Activated T-helper 2 cell treated with anti-CD3 and anti-CD28 coated beads, Interferon-gamma antibody, Interleukin-2, Interleukin-4, amounts not matched to agents 10 μg/mL and 5 μg/mL and 100 μg/mL, durations not matched to agents 14 hours and 24 hours and 36 hours (primary cell): ENCODE data around the gene PXDN. TPM values are rescaled to one million over a fixed set of nuclear protein-coding genes. Genes with fewer than 3 reads are reported as not detected.

Experiments
- DNase-seq: peaks from one replicate; pipeline ENCODE4 v3.0.0; 2021; ENCODE audit warnings: low spot score
- H3K27ac Mint-ChIP-seq: one replicate; pipeline ENCODE4 v1.8.0; 2021; ENCODE audit warnings: mixed read lengths
- H3K27me3 Mint-ChIP-seq: one replicate; pipeline ENCODE4 v1.8.0; 2021; ENCODE audit warnings: low read depth, mixed read lengths
- H3K36me3 Mint-ChIP-seq: one replicate; pipeline ENCODE4 v1.8.0; 2021; ENCODE audit warnings: low read depth, mixed read lengths
- H3K4me1 Mint-ChIP-seq: one replicate; pipeline ENCODE4 v1.8.0; 2021; ENCODE audit warnings: low read depth, mixed read lengths
- H3K4me3 Mint-ChIP-seq: one replicate; pipeline ENCODE4 v1.8.0; 2021; ENCODE audit warnings: low read depth, mild to moderate bottlenecking, moderate library complexity, mixed read lengths
- H3K9me3 Mint-ChIP-seq: one replicate; pipeline ENCODE4 v1.8.0; 2021; ENCODE audit warnings: mixed read lengths
- intact Hi-C: fragments of 100-400 bp; cut with micrococcal nuclease; formaldehyde crosslinking; loops from one replicate; pipeline ENCODE4 v1.15.1; 2023
- total RNA-seq: library from RNA; stranded (reverse); gene quantifications from 2 replicates; pipeline ENCODE4 v1.2.3, GENCODE V29; 2022

The PXDN gene
- total RNA-seq, 1 donor from 2014 or later: 2.0 TPM

- intact Hi-C loops: no loop called here
- Mint-ChIP-seq H3K27ac (no peak overlapping the region), H3K36me3 (no peaks in the 10 kb centered on the region), H3K9me3 (no peaks in the 10 kb centered on the region), H3K27me3 (peaks cover 1% of the 10 kb centered on the region), H3K4me3 (no peak overlapping the region), H3K4me1 (peaks cover 2% of the 10 kb centered on the region)
- no peak for DNase-seq
Observed at GRCh38 chr2:1609485-1610095, 134.7 kb downstream of the PXDN start.

GRCh38 chr2:1609040-1609439 is 135.3 kb downstream of the PXDN start:
- Mint-ChIP-seq H3K36me3 (no peaks in the 10 kb centered on the region), H3K27me3 (no peaks in the 10 kb centered on the region)
- intact Hi-C loops: no loop called here

GRCh38 chr2:1607971-1608688 is 136.2 kb downstream of the PXDN start:
- intact Hi-C loops: no loop called here
- no peaks in the 10 kb centered on the region for H3K36me3 Mint-ChIP-seq
- H3K4me1 Mint-ChIP-seq: peaks cover 2% of the 10 kb centered on the region
- no peak for DNase-seq
- no peaks in the 10 kb centered on the region for H3K27me3 Mint-ChIP-seq
- H3K9me3 Mint-ChIP-seq: no peaks in the 10 kb centered on the region
- H3K4me3 Mint-ChIP-seq: no peak overlapping the region
- H3K27ac Mint-ChIP-seq: no peak overlapping the region

More at GRCh38 chr2:1609040-1609439, 135.3 kb downstream of the PXDN start:
- no peaks in the 10 kb centered on the region for H3K9me3 Mint-ChIP-seq
- no peak for DNase-seq
- H3K27ac Mint-ChIP-seq: no peak overlapping the region
- H3K4me3 Mint-ChIP-seq: no peak overlapping the region
- H3K4me1 Mint-ChIP-seq: peaks cover 2% of the 10 kb centered on the region

GRCh38 chr2:1607236-1607920 is 136.9 kb downstream of the PXDN start:
- DNase-seq: no peak
- Mint-ChIP-seq H3K4me3 (no peak overlapping the region), H3K4me1 (peaks cover 2% of the 10 kb centered on the region), H3K27me3 (no peaks in the 10 kb centered on the region), H3K36me3 (no peaks in the 10 kb centered on the region), H3K9me3 (no peaks in the 10 kb centered on the region), H3K27ac (no peak overlapping the region)
- intact Hi-C loops: no loop called here

- Mint-ChIP-seq H3K36me3 (no peaks in the 10 kb centered on the region), H3K27ac (no peak overlapping the region), H3K4me3 (no peak overlapping the region), H3K27me3 (no peaks in the 10 kb centered on the region), H3K4me1 (peaks cover 2% of the 10 kb centered on the region), H3K9me3 (no peaks in the 10 kb centered on the region)
- DNase-seq: no peak
- intact Hi-C loops: no loop called here
Observed at GRCh38 chr2:1606421-1607235, 137.7 kb downstream of the PXDN start.

GRCh38 chr2:1606046-1606400 is 138.3 kb downstream of the PXDN start:
- no peaks in the 10 kb centered on the region for H3K9me3 Mint-ChIP-seq
- no peak overlapping the region for H3K27ac Mint-ChIP-seq
- H3K4me1 Mint-ChIP-seq: peaks cover 2% of the 10 kb centered on the region
- no peaks in the 10 kb centered on the region for H3K36me3 Mint-ChIP-seq
- DNase-seq: no peak
- no peaks in the 10 kb centered on the region for H3K27me3 Mint-ChIP-seq
- no peak overlapping the region for H3K4me3 Mint-ChIP-seq
- intact Hi-C loops: no loop called here

- no peaks in the 10 kb centered on the region for H3K9me3 Mint-ChIP-seq
- H3K36me3 Mint-ChIP-seq: no peaks in the 10 kb centered on the region
- no peak for DNase-seq
- peaks cover 2% of the 10 kb centered on the region for H3K4me1 Mint-ChIP-seq
- H3K4me3 Mint-ChIP-seq: no peak overlapping the region
- no peaks in the 10 kb centered on the region for H3K27me3 Mint-ChIP-seq
- no peak overlapping the region for H3K27ac Mint-ChIP-seq
- intact Hi-C loops: no loop called here
Observed at GRCh38 chr2:1605102-1606045, 138.9 kb downstream of the PXDN start.

GRCh38 chr2:1603521-1603920 is 140.8 kb downstream of the PXDN start:
- Mint-ChIP-seq H3K27ac (no peak overlapping the region), H3K27me3 (no peaks in the 10 kb centered on the region)
- no peak for DNase-seq

GRCh38 chr2:1603059-1603458 is 141.3 kb downstream of the PXDN start:
- intact Hi-C loops: no loop called here

More at GRCh38 chr2:1603521-1603920, 140.8 kb downstream of the PXDN start:
- H3K9me3 Mint-ChIP-seq: no peaks in the 10 kb centered on the region
- intact Hi-C loops: no loop called here
- no peak overlapping the region for H3K4me3 Mint-ChIP-seq
- H3K36me3 Mint-ChIP-seq: no peaks in the 10 kb centered on the region
- no peaks in the 10 kb centered on the region for H3K4me1 Mint-ChIP-seq

GRCh38 chr2:1602278-1603010 is 141.9 kb downstream of the PXDN start:
- DNase-seq: no peak
- no peak overlapping the region for H3K4me3 Mint-ChIP-seq
- no peaks in the 10 kb centered on the region for H3K27me3 Mint-ChIP-seq
- H3K4me1 Mint-ChIP-seq: no peaks in the 10 kb centered on the region
- no peaks in the 10 kb centered on the region for H3K36me3 Mint-ChIP-seq
- H3K27ac Mint-ChIP-seq: no peak overlapping the region
- no peaks in the 10 kb centered on the region for H3K9me3 Mint-ChIP-seq
- intact Hi-C loops: no loop called here

More at GRCh38 chr2:1603059-1603458, 141.3 kb downstream of the PXDN start:
- Mint-ChIP-seq H3K9me3 (no peaks in the 10 kb centered on the region), H3K27ac (no peak overlapping the region), H3K36me3 (no peaks in the 10 kb centered on the region), H3K4me1 (no peaks in the 10 kb centered on the region), H3K27me3 (no peaks in the 10 kb centered on the region), H3K4me3 (no peak overlapping the region)
- no peak for DNase-seq

GRCh38 chr2:1601471-1602277 is 142.6 kb downstream of the PXDN start:
- Mint-ChIP-seq H3K27ac (no peak overlapping the region), H3K9me3 (no peaks in the 10 kb centered on the region), H3K4me1 (no peaks in the 10 kb centered on the region), H3K36me3 (no peaks in the 10 kb centered on the region), H3K27me3 (no peaks in the 10 kb centered on the region), H3K4me3 (no peak overlapping the region)
- no peak for DNase-seq
- intact Hi-C loops: no loop called here
